Natural killer cell treated with Interleukin-12 subunit alpha and Interleukin-12 subunit beta and Interleukin-15 and Interleukin-18, amount 100 ng/mL, for 72 hours (primary cell): ENCODE measurements around the gene ZNF502. TPM values are rescaled to one million over a fixed set of nuclear protein-coding genes. Genes with fewer than 3 reads are reported as not detected.
"Not testable (repeated sequence)": the region's sequence is repeated elsewhere in the genome, so short reads cannot be mapped to it uniquely, and the experiment has no call there.

Experiments used
- ATAC-seq, 2 donors: fragments of 150-1000 bp; cut with Tn5 transposase in 1 of 2; sonication (Bioruptor Pico), chemical (Tn5 transposase) in 1 of 2; 2 replicates each; pipeline ENCODE4 v1.10.0; 2021
- DNase-seq: peaks from one replicate; pipeline ENCODE4 v3.0.0; 2022; ENCODE audit warnings: low spot score
- H3K27ac Mint-ChIP-seq, 2 donors: 1 replicate in 1 of 2; 2 replicates in 1 of 2; pipeline ENCODE4 v1.8.0; 2022; ENCODE audit warnings: mixed read lengths in 2 of 2, mild to moderate bottlenecking in 1 of 2, moderate library complexity in 1 of 2
- H3K27me3 Mint-ChIP-seq, 2 donors: 1 replicate in 1 of 2; 2 replicates in 1 of 2; pipeline ENCODE4 v1.8.0; 2022; ENCODE audit warnings: mixed read lengths in 2 of 2
- H3K36me3 Mint-ChIP-seq: one replicate; pipeline ENCODE4 v1.8.0; 2022; ENCODE audit warnings: mixed read lengths
- H3K4me1 Mint-ChIP-seq, 2 donors: 1 replicate in 1 of 2; 2 replicates in 1 of 2; pipeline ENCODE4 v1.8.0; 2022; ENCODE audit warnings: low read depth in 2 of 2, mixed read lengths in 2 of 2, mild to moderate bottlenecking in 1 of 2
- H3K4me3 Mint-ChIP-seq: one replicate; pipeline ENCODE4 v1.8.0; 2022; ENCODE audit warnings: mixed read lengths
- H3K9me3 Mint-ChIP-seq: 2 replicates; pipeline ENCODE4 v1.8.0; 2022; ENCODE audit warnings: mixed read lengths
- total RNA-seq, 2 donors: library from RNA; stranded (reverse); gene quantifications; one replicate each; pipeline ENCODE4 v1.2.3, GENCODE V29; 2022

ZNF502 gene
- 1 to 10 TPM; 1.8 to 3.8 TPM for total RNA-seq

- ATAC-seq (peak; percentile 89 to 97), DNase-seq (peak; percentile 85)
- peaks cover 15 to 19% of the 10 kb centered on the region in 2 donors for H3K27me3 Mint-ChIP-seq
- peak within 1 kb of the TSS; percentile 72 to 93 for H3K27ac Mint-ChIP-seq
- H3K4me3 Mint-ChIP-seq = peak within 1 kb of the TSS; percentile 96
- H3K9me3 Mint-ChIP-seq = peaks cover 10% of the 10 kb centered on the region
- peaks cover 16 to 17% of the 10 kb centered on the region in 2 donors for H3K4me1 Mint-ChIP-seq
- peaks cover 40% of the 10 kb centered on the region for H3K36me3 Mint-ChIP-seq
Observed at GRCh38 chr3:44712455-44713075, at the start of gene ZNF502. Gene ZNF502, plus strand, starts transcription at chr3:44712660. Its CDS starts 7,602 bp downstream, at chr3:44720262.

DNA sequence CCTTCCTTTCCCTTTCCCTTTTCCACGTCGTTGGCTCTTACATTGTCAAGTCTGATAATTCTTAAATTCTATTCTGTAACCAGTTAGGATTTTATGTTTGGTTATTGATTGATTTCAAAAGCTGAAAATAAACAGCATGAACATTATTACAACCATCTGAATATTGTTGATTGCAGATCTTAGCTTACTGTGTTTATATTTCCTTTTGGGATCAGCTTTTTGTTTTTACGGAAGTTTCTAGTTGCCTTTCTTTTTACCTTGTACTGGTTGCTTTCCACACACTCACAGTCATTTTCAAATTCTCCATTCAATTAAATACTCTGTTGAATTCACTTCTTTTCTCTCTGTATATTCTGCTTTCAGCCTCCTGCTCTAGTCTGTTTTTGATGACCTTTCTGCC, 47.3 kb upstream of the ZNF502 start:
- Mint-ChIP-seq H3K9me3 (peaks cover 3% of the 10 kb centered on the region), H3K4me1 (no peaks in the 10 kb centered on the region), H3K4me3 (no peak overlapping the region), H3K27ac (no peak overlapping the region), H3K36me3 (peaks cover 13% of the 10 kb centered on the region), H3K27me3 (no peaks in the 10 kb centered on the region)
- no peak for DNase-seq
- ATAC-seq = no peak

DNA sequence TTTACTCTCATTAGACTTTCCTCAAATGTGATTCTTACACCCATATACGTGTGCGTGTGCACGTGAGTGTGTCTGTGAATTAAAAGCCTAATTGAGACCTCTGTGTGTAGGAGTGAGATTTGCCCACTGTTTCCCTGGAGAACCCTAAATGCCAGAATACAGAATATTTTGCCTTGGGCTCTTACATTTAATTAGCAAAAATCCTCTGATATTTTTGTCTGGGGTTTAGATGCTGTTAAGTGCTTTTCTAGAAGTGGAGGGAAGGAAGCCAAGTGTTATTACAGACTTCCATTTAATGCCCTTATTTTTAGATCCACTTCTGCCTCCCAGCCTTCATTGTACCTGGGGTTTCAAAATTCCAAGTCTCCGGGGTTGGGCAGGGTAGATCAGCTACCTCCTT, 46.1 kb upstream of the ZNF502 start:
- ATAC-seq (no peak), DNase-seq (no peak)
- peaks cover 6% of the 10 kb centered on the region for H3K36me3 Mint-ChIP-seq
- H3K27me3 Mint-ChIP-seq = no peaks in the 10 kb centered on the region
- no peaks in the 10 kb centered on the region for H3K4me1 Mint-ChIP-seq
- H3K4me3 Mint-ChIP-seq = no peak overlapping the region
- H3K9me3 Mint-ChIP-seq = peaks cover 3% of the 10 kb centered on the region
- no peak overlapping the region for H3K27ac Mint-ChIP-seq

GRCh38 chr3:44669760-44670159, 42.7 kb upstream of the ZNF502 start:
- no peak for ATAC-seq
- no peak overlapping the region for H3K4me3 Mint-ChIP-seq
- no peaks in the 10 kb centered on the region for H3K4me1 Mint-ChIP-seq
- peaks cover 8% of the 10 kb centered on the region for H3K9me3 Mint-ChIP-seq
- H3K27ac Mint-ChIP-seq = no peak overlapping the region
- H3K27me3 Mint-ChIP-seq = no peaks in the 10 kb centered on the region
- DNase-seq = no peak
- H3K36me3 Mint-ChIP-seq = peaks cover 18% of the 10 kb centered on the region

DNA sequence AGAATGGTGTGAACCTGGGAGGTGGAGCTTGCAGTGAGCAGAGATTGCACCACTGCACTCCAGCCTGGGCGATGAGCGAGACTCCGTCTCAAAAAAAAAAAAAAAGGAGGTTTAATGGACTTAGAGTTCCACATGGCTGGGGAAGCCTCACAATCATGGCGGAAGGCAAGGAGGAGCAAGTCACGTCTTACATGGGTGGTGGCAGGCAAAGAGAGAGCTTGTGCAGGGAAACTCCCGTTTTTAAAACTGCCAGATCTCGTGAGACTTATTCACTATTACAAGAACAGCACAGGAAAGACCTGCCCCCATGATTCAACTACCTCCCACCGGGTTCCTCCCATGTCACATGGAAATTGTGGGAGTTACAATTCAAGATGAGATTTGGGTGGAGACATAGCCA, 39.0 kb upstream of the ZNF502 start:
- peaks cover 12% of the 10 kb centered on the region for H3K36me3 Mint-ChIP-seq

GRCh38 chr3:44674211-44674610, 38.2 kb upstream of the ZNF502 start:
- Mint-ChIP-seq H3K4me1 (no peaks in the 10 kb centered on the region), H3K27me3 (no peaks in the 10 kb centered on the region), H3K9me3 (peaks cover 5% of the 10 kb centered on the region), H3K27ac (no peak overlapping the region), H3K4me3 (no peak overlapping the region), H3K36me3 (peaks cover 12% of the 10 kb centered on the region)
- no peak for ATAC-seq
- no peak for DNase-seq

More for the DNA sequence above, 39.0 kb upstream of the ZNF502 start:
- H3K4me3 Mint-ChIP-seq, H3K27ac Mint-ChIP-seq, H3K9me3 Mint-ChIP-seq, ATAC-seq, DNase-seq, H3K4me1 Mint-ChIP-seq, H3K27me3 Mint-ChIP-seq: not testable (repeated sequence)

DNA sequence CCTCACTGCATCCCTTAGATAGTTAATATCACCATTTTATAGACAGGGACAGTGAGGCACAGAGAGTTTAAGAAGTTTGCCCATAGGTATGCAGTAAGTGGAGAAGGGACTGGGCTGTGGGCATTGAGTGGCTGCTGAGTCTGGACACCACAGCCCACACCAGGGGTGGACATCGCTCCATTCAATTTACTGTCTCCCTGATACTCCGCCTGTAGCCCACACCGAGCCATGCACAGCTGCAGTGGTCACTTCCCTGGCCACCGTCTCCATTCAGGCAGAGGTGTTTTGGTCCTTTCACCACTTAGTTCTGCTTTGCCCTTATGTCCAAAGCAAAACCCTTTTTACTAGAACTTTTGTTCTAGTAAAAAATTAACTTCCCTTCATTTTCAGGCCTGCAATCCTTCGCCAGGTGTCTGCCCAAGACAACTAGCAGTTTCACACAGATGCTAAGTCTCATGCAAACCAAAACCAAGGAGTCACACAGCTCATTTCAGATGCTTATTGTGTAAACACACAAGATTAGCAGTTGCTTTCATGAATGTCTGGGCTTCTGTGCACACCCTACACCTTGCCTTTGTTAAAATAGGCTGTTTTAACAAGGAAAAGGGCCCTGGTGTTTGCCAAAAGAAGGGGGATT, 33.9 kb upstream of the ZNF502 start:
- no peak overlapping the region for H3K4me3 Mint-ChIP-seq
- no peak for ATAC-seq
- no peak overlapping the region for H3K27ac Mint-ChIP-seq
- no peak for DNase-seq
- H3K36me3 Mint-ChIP-seq = peaks cover 13% of the 10 kb centered on the region
- H3K4me1 Mint-ChIP-seq = no peaks in the 10 kb centered on the region
- no peaks in the 10 kb centered on the region for H3K27me3 Mint-ChIP-seq
- H3K9me3 Mint-ChIP-seq = peaks cover 10% of the 10 kb centered on the region

DNA sequence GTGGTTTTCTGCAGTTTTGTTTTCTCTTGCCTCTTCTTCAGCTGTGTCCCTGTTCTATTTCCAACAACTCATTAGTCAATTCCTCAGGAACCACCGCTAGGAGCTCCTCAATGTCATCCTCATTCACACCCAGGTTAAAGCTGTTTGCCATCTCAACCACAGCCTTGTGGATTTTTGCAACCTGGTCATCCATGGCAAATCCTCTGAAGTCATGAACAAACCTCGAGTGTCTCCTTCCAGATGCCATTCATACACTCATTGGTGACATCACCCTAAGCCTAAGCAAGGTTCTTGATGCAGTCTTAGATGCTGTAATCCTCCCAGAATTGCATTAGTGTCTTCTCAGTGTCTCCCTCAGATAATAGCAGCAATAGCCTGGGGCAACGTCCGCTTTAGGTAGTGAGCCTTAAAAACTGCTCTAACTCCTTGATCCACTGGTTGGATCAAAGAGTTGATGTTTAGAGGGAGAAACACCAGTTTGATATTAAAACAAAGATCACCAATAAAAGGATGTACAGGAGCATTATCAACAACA, 31.5 kb upstream of the ZNF502 start:
- peaks cover 5% of the 10 kb centered on the region for H3K9me3 Mint-ChIP-seq
- ATAC-seq (no peak), DNase-seq (no peak)
- peaks cover 5 to 6% of the 10 kb centered on the region in 2 donors for H3K4me1 Mint-ChIP-seq
- no peak overlapping the region for H3K4me3 Mint-ChIP-seq
- H3K36me3 Mint-ChIP-seq = peaks cover 23% of the 10 kb centered on the region
- no peak overlapping the region for H3K27ac Mint-ChIP-seq
- no peaks in the 10 kb centered on the region for H3K27me3 Mint-ChIP-seq

- peaks cover 11% of the 10 kb centered on the region for H3K9me3 Mint-ChIP-seq
- peaks cover 6 to 8% of the 10 kb centered on the region in 2 donors for H3K4me1 Mint-ChIP-seq
- no peak overlapping the region for H3K27ac Mint-ChIP-seq
- no peak for DNase-seq
- no peak overlapping the region for H3K4me3 Mint-ChIP-seq
- peaks cover 32% of the 10 kb centered on the region for H3K36me3 Mint-ChIP-seq
- no peak for ATAC-seq
- H3K27me3 Mint-ChIP-seq = peaks cover 8 to 11% of the 10 kb centered on the region in 2 donors
Observed at GRCh38 chr3:44682182-44682896, 30.1 kb upstream of the ZNF502 start.

GRCh38 chr3:44685128-44685800, 27.2 kb upstream of the ZNF502 start:
- H3K27ac Mint-ChIP-seq = peak overlapping the region; percentile 6 to 39
- H3K9me3 Mint-ChIP-seq = peaks cover 18% of the 10 kb centered on the region
- peaks cover 46% of the 10 kb centered on the region for H3K36me3 Mint-ChIP-seq
- ATAC-seq (peak; percentile 85 to 94), DNase-seq (peak; percentile 83)
- H3K27me3 Mint-ChIP-seq = peaks cover 25 to 30% of the 10 kb centered on the region in 2 donors
- H3K4me1 Mint-ChIP-seq = peaks cover 6 to 8% of the 10 kb centered on the region in 2 donors
- peak overlapping the region; percentile 85 for H3K4me3 Mint-ChIP-seq

DNA sequence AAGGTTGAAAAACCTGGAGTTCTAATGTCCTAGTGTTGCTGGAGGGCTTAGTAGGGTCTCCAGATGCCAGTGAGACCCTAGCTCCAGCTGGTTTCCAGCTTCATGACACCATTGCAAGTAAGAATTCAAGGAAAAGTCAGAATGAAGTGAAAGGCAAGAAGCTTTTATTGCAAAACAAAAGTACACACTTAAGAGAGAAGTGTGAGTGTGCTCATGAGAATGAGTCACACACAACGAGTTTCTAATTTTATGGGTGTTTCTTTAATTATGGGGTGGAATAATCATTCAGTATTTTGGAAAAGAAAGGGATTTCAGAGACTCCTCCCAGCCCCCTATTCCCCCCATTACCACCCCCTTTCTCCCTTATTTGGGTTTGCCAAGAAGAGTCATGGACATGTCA, 24.6 kb upstream of the ZNF502 start:
- no peak for ATAC-seq
- no peak overlapping the region for H3K4me3 Mint-ChIP-seq
- peaks cover 13% of the 10 kb centered on the region for H3K9me3 Mint-ChIP-seq
- peaks cover 50% of the 10 kb centered on the region for H3K36me3 Mint-ChIP-seq
- no peak for DNase-seq
- H3K4me1 Mint-ChIP-seq = peaks cover 6 to 8% of the 10 kb centered on the region in 2 donors
- no peak overlapping the region for H3K27ac Mint-ChIP-seq
- H3K27me3 Mint-ChIP-seq = peaks cover 45 to 52% of the 10 kb centered on the region in 2 donors

DNA sequence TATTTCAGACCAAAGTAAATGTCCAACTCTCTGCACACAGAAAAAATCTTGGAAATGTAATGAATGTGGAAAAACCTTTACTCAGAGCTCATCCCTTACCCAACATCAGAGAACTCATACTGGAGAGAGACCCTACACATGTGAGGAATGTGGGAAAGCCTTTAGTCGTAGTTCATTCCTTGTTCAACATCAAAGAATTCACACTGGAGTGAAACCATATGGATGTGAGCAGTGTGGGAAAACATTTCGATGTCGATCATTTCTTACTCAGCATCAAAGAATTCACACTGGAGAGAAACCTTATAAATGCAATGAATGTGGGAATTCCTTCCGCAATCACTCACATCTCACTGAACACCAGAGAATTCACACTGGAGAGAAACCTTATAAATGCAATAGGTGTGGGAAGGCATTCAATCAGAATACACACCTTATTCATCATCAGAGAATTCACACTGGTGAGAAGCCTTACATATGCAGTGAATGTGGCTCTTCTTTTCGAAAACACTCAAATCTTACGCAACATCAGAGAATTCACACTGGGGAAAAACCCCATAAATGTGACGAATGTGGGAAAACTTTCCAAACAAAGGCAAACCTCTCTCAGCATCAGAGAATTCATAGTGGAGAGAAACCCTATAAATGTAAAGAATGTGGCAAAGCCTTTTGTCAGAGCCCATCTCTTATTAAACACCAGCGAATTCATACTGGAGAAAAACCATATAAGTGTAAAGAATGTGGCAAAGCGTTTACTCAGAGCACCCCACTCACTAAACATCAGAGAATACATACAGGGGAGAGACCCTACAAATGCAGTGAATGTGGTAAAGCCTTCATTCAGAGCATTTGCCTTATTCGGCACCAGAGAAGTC, 9.0 kb downstream of the ZNF502 start:
- Mint-ChIP-seq H3K9me3 (peaks cover 43% of the 10 kb centered on the region), H3K36me3 (peaks cover 80% of the 10 kb centered on the region), H3K4me1 (peaks cover 0 to 3% of the 10 kb centered on the region in 2 donors), H3K27ac (no peak overlapping the region), H3K27me3 (no peaks in the 10 kb centered on the region), H3K4me3 (no peak overlapping the region)
- DNase-seq (no peak), ATAC-seq (no peak)

DNA sequence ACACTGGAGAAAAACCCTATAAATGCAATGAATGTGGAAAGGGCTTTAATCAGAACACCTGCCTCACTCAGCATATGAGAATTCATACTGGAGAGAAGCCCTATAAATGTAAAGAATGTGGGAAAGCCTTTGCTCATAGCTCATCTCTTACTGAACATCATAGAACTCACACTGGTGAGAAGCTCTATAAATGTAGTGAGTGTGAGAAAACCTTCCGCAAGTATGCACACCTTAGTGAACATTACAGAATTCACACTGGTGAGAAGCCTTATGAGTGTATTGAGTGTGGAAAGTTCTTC, 9.6 kb downstream of the ZNF502 start:
- DNase-seq (no peak), ATAC-seq (no peak)
- H3K9me3 Mint-ChIP-seq = peaks cover 43% of the 10 kb centered on the region
- H3K4me1 Mint-ChIP-seq = peaks cover 0 to 3% of the 10 kb centered on the region in 2 donors
- H3K4me3 Mint-ChIP-seq = no peak overlapping the region
- peaks cover 75% of the 10 kb centered on the region for H3K36me3 Mint-ChIP-seq
- H3K27ac Mint-ChIP-seq = no peak overlapping the region
- no peaks in the 10 kb centered on the region for H3K27me3 Mint-ChIP-seq
